NCI-H526 treated with DMSO at 0.1 percent for 48 hours (cell line): ENCODE measurements around the gene LIPH.

Experiments
- DNase-seq: peaks from one replicate; lab custom pipeline; 2025; lab: John Stamatoyannopoulos, UW

LIPH gene

GRCh38 chr3:185540695-185541094, 11.7 kb downstream of the LIPH start:
- DNase-seq, result no peak

DNA sequence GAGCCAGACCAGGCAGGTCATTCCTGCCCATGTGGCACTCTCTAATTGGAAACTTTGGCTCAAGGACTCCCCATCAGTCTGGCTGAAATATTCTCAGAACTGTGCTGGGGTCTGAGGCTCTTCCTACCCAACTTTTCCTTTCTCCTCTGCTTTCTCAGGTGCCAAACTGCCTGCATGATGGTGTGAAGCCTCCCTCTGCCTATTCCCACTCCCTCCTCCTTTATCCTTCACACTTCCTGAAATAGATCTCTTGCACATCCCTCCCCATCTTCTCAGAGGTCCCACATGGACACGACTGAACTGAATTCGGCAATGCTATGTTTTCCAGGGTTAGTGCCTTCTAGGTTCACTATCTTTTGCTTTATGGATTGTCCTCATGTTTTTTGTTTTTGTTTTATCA, 12.5 kb downstream of the LIPH start:
- no peak for DNase-seq

- DNase-seq, result no peak
These were observed 14.9 kb downstream of the LIPH start for GRCh38 chr3:185537369-185537970.

- no peak for DNase-seq
These were observed 17.9 kb downstream of the LIPH start for GRCh38 chr3:185534511-185534910.

DNA sequence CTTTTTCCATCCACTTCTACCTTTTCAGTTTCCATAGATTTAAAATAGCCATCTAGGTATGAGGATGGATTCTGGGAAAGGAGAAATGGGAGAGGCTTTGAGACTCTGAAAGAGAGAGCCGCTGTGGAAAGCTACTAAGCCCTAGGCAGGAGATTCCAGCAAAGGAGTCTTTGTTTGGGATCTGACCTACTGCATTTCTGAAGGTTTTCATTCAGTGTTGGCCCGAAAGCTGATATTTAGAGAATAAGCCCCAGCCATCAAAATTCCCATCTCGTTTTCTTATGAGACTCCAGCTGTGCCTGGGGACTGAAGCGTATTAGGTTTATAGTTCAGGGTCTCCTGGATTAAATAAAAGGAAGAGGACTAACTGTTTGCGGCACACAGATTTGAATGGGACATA, 19.5 kb downstream of the LIPH start:
- DNase-seq, result no peak

- no peak for DNase-seq
These were observed 21.5 kb downstream of the LIPH start for GRCh38 chr3:185530856-185531255.

DNA sequence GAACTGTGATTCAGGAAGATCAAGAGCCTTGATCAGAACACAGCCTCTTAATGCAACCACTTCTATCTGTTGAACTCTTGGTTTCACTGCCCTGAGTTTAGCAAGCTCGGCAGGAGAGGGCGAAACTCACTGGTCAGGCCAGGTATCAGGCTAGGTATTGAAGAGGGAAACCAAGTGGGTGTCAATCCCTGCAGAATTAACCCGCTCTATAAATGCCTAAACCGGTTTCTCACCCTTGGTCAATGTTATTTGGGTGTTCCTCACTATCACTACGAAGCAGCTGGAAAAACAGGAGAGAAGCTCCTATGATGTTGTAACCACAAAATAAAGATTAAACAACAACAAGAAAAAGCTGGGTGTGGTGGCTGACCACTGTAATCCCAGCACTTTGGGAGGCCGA, 23.9 kb downstream of the LIPH start:
- no peak for DNase-seq

DNA sequence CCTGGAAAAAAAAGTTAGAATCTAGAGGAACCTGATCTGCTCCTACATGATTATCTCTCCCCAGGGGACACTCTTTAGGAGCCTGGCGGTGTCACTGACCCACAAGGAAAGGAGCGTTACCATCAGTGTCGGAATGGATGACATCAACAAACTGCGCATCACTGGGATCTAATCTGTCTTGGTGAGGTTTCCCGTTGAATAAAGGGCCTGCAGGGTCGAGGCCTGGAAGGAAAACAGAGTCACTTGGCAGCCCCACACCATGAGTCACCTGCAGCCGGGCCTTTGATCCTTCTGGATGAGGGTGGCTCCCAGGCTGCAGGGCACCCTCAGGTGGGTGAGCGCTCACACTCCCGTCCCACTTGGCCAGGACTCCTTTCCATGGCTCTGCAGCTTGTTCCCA, 25.0 kb downstream of the LIPH start:
- DNase-seq, result no peak

DNA sequence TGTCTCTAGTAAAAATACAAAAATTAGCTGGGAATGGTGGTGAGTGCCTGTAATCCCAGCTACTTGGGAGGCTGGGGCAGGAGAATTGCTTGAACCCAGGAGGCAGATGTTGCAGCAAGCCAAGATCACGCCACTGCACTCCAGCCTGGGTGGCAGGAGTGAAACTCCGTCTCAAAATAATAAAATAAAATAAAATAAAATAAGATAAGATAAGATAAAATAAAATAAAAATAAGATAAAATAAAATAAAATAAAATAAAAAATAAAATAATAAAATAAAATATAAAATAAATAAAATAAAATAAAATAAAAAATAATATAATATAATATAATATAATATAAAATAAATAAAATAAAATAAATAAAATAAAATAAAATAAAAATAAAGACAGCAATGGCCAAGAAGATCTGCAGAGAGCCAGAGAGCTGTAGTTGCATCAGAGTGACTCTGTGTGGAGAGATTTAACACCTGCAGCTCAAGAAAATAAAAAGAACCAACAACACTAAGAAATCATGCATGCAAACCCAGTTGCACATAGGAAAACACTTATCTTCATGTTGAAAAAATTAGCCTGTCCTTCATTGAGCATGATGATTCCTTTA, 25.9 kb downstream of the LIPH start:
- DNase-seq, result no peak

- DNase-seq, result no peak
These were observed 30.8 kb downstream of the LIPH start for GRCh38 chr3:185521349-185522138.

DNA sequence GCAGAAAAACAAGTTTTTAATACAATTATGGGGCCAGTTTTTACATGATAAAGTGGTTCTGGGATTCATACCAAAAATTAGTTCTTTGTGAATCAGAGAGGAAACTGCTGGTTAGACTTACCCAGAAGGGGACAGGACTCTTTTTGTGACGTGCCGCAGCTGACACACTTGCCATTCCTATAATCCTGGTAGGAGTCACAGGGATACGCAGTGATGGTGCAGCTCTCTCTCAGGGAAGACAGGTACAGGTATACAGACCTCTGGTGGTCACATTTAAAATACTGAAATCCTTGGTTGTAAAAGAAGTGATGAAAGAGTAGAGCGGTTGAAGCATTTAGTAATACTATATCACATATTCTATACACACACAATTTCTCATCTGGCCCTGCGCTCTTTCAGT, 33.4 kb downstream of the LIPH start:
- DNase-seq, result no peak

DNA sequence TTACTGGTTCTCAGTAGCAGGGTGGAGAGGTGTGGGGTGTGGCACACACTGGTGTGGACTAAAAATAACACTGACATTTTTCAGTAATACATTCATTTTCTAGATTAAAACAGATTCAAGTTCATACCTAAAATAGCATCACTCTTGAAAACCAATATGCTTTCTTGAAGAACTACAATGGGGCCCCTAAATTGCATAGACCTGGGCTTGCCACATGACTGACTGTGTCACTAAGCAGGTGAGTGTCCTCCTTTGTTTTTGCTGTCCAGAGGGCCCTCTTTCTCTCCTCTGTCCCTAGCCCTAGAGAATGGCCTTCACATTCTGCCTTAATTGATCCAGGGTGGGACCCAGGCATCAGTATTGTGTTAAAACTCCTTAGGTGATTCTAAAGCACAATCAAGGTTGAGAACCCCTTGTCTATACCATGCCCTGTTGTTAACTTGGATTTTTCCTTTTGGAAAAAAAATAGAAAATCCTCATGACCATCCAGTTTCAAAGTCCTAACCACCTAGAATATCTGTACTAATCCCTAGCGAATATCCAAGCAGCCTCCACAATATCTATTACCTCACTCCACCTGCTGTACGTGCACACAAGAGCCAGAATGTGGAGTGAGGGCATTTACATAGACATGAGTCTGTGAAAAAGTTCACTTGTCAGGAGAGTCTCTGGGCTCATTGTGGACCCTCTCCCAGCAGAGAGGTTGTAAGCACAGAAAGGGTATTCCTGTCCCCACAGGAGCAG, 34.8 kb downstream of the LIPH start:
- no peak for DNase-seq

DNA sequence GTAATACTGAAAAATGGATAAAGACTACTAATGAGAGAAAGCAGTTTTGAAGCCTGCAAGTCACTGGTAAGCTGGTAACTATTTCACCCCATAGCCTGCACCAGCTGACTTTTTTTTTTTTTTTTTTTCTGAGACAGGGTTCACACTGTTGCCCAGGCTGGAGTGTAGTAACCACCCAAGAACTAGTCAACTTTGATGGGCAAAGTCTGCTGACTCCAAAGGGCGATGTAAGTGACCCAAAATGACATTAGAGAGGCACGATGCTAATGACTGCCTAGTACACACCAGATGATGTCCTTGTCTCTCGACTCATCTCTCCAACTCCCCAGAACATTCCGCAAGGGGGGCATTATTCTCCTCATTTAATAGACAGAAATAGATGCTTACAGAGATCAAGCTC, 40.7 kb downstream of the LIPH start:
- no peak for DNase-seq

GRCh38 chr3:185508335-185508991, 43.9 kb downstream of the LIPH start:
- no peak for DNase-seq

DNA sequence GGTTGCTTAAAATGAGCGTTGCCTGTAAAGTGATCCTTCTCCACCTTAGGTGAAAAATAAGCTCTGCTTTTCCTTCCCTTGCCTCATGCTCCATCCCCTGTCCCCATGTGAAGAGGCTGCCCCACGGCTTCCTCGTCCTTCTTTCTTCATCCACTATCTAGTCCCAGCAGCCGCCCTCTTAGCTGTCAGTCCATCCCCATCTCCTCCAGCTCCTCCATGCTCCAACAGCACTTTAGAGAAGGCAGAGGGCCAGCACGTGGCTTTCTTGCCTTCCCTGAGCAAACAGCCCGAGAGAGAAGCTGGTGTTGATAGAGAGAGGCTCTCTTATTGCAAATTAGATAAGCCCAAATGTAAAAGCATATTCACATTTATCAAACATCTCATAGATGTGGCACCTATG, 44.5 kb downstream of the LIPH start:
- DNase-seq, result no peak

DNA sequence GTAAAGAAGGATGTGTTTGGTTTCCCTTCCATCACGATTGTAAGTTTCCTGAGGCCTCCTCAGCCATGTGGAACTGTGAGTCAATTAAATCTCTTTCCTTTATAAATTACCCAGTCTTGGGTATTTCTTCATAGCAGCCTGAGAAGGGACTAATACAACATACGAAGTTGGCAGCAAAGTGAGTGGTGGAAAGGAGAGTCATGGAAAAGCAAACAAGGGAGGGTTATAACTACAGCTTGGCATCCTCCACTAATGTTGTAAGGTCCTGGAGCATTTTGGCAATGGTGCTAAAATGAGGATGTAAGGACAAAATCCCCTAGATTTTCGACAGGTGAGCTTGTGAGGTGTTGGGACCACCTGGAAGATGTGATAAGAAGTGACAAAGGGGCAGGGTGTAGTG, 47.8 kb downstream of the LIPH start:
- DNase-seq, result no peak

DNA sequence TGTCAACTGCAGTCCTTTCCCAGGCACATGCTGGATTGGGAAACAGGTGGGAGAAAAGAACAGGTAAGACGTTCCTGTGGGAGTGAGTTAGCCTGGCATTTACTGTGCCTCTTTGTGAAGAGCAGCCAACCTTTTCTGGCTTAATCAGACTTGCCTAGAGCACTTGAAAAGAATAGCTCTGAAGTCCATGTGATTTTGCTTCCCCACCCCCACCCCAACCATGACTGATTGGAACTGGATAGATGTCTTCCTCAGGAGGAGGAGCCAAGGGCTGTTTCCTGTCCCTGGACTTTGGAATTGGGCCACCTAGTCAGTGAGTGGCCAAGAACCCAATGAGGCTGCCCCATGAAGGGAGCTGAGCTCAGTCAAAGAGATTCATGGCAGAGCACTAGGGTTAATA, 48.9 kb downstream of the LIPH start:
- no peak for DNase-seq

- DNase-seq, result no peak
These were observed 49.4 kb downstream of the LIPH start for GRCh38 chr3:185502987-185503386.

- DNase-seq, result peak; percentile 87
These were observed 53.6 kb downstream of the LIPH start, which contains the start of gene TMEM41A for GRCh38 chr3:185498503-185499396. Gene TMEM41A (minus strand): TSS chr3:185499035. CDS start chr3:185498961, 74 bp downstream.

DNA sequence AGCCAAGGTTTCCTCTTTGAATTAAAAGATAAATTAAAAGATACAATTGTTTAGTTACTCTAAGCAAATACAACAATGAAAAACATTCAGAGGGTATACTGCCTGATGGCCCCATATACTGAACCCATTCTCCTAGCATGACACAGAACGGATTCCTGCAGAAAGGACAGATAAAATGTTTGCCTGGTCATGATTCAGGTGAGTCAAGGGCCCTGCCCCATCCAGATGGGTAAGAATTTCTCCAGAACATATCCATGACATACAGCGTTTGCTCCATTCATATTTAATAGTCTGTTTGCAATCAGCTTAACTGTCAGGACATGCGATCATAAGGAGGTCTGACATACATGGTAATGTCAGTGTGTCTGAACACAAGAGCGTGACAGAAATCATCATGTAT, 62.1 kb downstream of the LIPH start:
- DNase-seq, result no peak

GRCh38 chr3:185489462-185489861, 62.9 kb downstream of the LIPH start:
- DNase-seq, result no peak
